HepG2 (cell line): ENCODE data around the gene TPX2. TPM values are rescaled to one million over a fixed set of nuclear protein-coding genes. Genes with fewer than 3 reads are reported as not detected.

Experiments
- ARNTL ChIP-seq: sonication (generic); formaldehyde crosslinking; IDR thresholded peaks from 2 replicates; pipeline ENCODE4 v1.4.0; 2020; ENCODE audit warnings: mild to moderate bottlenecking, missing genetic modification reagents
- FOXP1 ChIP-seq, 2 experiments: fragments of 450-650 bp in 1 of 2; IDR thresholded peaks; 2 replicates each; pipeline ENCODE4 v1.6.1; 2017 to 2018; ENCODE audit warnings: antibody characterized with exemption in 1 of 2
- HIC2 ChIP-seq: sonication (generic); formaldehyde crosslinking; IDR thresholded peaks from 2 replicates; pipeline ENCODE4 v1.9.0; 2022; ENCODE audit warnings: low read depth, missing genetic modification reagents
- HNF1B ChIP-seq: sonication (generic); formaldehyde crosslinking; IDR thresholded peaks from 2 replicates; pipeline ENCODE4 v1.5.1; 2020; ENCODE audit warnings: mild to moderate bottlenecking, moderate library complexity, missing genetic modification reagents
- RARG ChIP-seq: sonication (generic); formaldehyde crosslinking; IDR thresholded peaks from 2 replicates; pipeline ENCODE4 v1.4.0; 2020; ENCODE audit warnings: low read depth, mild to moderate bottlenecking, missing genetic modification reagents
- RELA ChIP-seq: sonication (generic); formaldehyde crosslinking; IDR thresholded peaks from 2 replicates; pipeline ENCODE4 v1.4.0; 2020; ENCODE audit warnings: missing genetic modification reagents
- TAF15 ChIP-seq: fragments of 200-400 bp; formaldehyde crosslinking; IDR thresholded peaks from one replicate; pipeline ENCODE4 v1.6.1; 2018; ENCODE audit warnings: mild to moderate bottlenecking, low read depth, low read length; ENCODE audit not compliant: poor library complexity, severe bottlenecking
- THYN1 ChIP-seq: sonication (generic); formaldehyde crosslinking; IDR thresholded peaks from 2 replicates; pipeline ENCODE4 v1.8.1; 2023; ENCODE audit warnings: low read depth, mild to moderate bottlenecking, moderate library complexity, missing genetic modification reagents, borderline replicate concordance
- ZNF44 ChIP-seq: sonication (generic); formaldehyde crosslinking; IDR thresholded peaks from 2 replicates; pipeline ENCODE4 v1.5.1; 2020; ENCODE audit warnings: mild to moderate bottlenecking, missing genetic modification reagents
- ZNF512B ChIP-seq: sonication (generic); formaldehyde crosslinking; IDR thresholded peaks from 2 replicates; pipeline ENCODE4 v1.5.1; 2020; ENCODE audit warnings: missing genetic modification reagents, mild to moderate bottlenecking, borderline replicate concordance
- ZNF576 ChIP-seq: sonication (generic); formaldehyde crosslinking; IDR thresholded peaks from 2 replicates; pipeline ENCODE4 v1.4.0; 2020; ENCODE audit warnings: mild to moderate bottlenecking, missing genetic modification reagents
- ZNF766 ChIP-seq: sonication (generic); formaldehyde crosslinking; IDR thresholded peaks from 2 replicates; pipeline ENCODE4 v1.5.0; 2020; ENCODE audit warnings: missing genetic modification reagents, borderline replicate concordance
- polyA plus RNA-seq, 8 experiments: library from polyadenylated mRNA; depleted of rRNA in 3 of 8; stranded (reverse) in 7 of 8; unstranded in 1 of 8; fragments of >200 nt; fragmentation: Illumina TruSeq in 4 of 8; extraction: Trizol in 4 of 8; gene quantifications; 2 replicates each; pipeline versions ENCODE4 v1.2.1 to v1.2.3, GENCODE V29; 2011 to 2016; ENCODE audit warnings: low read depth in 4 of 8, missing spikeins in 1 of 8, mixed read lengths in 1 of 8; ENCODE audit not compliant: insufficient read depth in 1 of 8
- total RNA-seq, 5 experiments: library from RNA; depleted of rRNA; stranded (reverse); fragments of >200 nt; fragmentation: Illumina TruSeq; extraction: Trizol; gene quantifications; 2 replicates each; pipeline ENCODE4 v1.2.3, GENCODE V29; 2016; ENCODE audit warnings: low read depth in 1 of 5
- TF ChIP-seq, protein P1 (sequence below): sonication (generic); formaldehyde crosslinking; IDR thresholded peaks from 2 replicates; pipeline ENCODE4 v1.4.0; 2020; ENCODE audit warnings: missing genetic modification reagents, borderline replicate concordance
- TF ChIP-seq, protein P2 (sequence below): sonication (generic); formaldehyde crosslinking; IDR thresholded peaks from 2 replicates; pipeline ENCODE4 v1.5.1; 2020; ENCODE audit warnings: missing genetic modification reagents, mild to moderate bottlenecking, borderline replicate concordance

The TPX2 gene
- total and polyA plus RNA-seq, 2 of the 13 experiments (the other 11 are each of a cell fraction or from before 2014, with no cell fraction given), result 34.3 to 124 TPM

GRCh38 chr20:31722257-31723068, 16.6 kb upstream of the TPX2 start, which contains the start of gene BCL2L1 (continued):
- TF ChIP-seq, protein P1, sequence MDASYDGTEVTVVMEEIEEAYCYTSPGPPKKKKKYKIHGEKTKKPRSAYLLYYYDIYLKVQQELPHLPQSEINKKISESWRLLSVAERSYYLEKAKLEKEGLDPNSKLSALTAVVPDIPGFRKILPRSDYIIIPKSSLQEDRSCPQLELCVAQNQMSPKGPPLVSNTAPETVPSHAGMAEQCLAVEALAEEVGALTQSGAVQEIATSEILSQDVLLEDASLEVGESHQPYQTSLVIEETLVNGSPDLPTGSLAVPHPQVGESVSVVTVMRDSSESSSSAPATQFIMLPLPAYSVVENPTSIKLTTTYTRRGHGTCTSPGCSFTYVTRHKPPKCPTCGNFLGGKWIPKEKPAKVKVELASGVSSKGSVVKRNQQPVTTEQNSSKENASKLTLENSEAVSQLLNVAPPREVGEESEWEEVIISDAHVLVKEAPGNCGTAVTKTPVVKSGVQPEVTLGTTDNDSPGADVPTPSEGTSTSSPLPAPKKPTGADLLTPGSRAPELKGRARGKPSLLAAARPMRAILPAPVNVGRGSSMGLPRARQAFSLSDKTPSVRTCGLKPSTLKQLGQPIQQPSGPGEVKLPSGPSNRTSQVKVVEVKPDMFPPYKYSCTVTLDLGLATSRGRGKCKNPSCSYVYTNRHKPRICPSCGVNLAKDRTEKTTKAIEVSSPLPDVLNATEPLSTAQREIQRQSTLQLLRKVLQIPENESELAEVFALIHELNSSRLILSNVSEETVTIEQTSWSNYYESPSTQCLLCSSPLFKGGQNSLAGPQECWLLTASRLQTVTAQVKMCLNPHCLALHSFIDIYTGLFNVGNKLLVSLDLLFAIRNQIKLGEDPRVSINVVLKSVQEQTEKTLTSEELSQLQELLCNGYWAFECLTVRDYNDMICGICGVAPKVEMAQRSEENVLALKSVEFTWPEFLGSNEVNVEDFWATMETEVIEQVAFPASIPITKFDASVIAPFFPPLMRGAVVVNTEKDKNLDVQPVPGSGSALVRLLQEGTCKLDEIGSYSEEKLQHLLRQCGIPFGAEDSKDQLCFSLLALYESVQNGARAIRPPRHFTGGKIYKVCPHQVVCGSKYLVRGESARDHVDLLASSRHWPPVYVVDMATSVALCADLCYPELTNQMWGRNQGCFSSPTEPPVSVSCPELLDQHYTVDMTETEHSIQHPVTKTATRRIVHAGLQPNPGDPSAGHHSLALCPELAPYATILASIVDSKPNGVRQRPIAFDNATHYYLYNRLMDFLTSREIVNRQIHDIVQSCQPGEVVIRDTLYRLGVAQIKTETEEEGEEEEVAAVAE, result no peak
- TF ChIP-seq THYN1 (CRISPR knock-in tag) (no peak), ZNF576 (CRISPR knock-in tag) (no peak), ZNF512B (CRISPR knock-in tag) (no peak), TAF15 (peak; percentile 69), ZNF44 (no peak), HNF1B (no peak), FOXP1 (IDR thresholded peaks at IDR 0.05) (no peak), FOXP1 (CRISPR knock-in tag; IDR thresholded peaks at IDR 0.05) (no peak), ARNTL (CRISPR knock-in tag) (no peak; the same call in 1 of the 2 replicates), RARG (no peak), HIC2 (CRISPR knock-in tag) (no peak; the same call in 1 of the 2 replicates), RELA (CRISPR knock-in tag) (no peak), ZNF766 (no peak; the same call in 1 of the 2 replicates)
- TF ChIP-seq, protein P2, sequence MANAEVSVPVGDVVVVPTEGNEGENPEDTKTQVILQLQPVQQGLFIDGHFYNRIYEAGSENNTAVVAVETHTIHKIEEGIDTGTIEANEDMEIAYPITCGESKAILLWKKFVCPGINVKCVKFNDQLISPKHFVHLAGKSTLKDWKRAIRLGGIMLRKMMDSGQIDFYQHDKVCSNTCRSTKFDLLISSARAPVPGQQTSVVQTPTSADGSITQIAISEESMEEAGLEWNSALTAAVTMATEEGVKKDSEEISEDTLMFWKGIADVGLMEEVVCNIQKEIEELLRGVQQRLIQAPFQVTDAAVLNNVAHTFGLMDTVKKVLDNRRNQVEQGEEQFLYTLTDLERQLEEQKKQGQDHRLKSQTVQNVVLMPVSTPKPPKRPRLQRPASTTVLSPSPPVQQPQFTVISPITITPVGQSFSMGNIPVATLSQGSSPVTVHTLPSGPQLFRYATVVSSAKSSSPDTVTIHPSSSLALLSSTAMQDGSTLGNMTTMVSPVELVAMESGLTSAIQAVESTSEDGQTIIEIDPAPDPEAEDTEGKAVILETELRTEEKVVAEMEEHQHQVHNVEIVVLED (CRISPR knock-in tag), result no peak
